A549 (cell line): ENCODE measurements around the gene WDR5B.
"Not testable (repeated sequence)": the region's sequence is repeated elsewhere in the genome, so short reads cannot be mapped to it uniquely, and the experiment has no call there.

ENCODE experiments used
- ESRRA ChIP-seq: fragments of 150-350 bp; IDR thresholded peaks from 2 replicates; pipeline ENCODE4 v1.6.1; 2014; ENCODE audit warnings: mild to moderate bottlenecking, low read length, borderline replicate concordance
- MYC ChIP-seq: IDR thresholded peaks from 2 replicates; pipeline ENCODE4 v1.6.1; 2012; ENCODE audit warnings: mild to moderate bottlenecking, inconsistent platforms, low read length, improper control_type of control experiment, borderline replicate concordance
- NPAS2 ChIP-seq: fragments of 250-450 bp; sonication (Bioruptor Pico); IDR thresholded peaks from 2 replicates; pipeline ENCODE4 v1.8.0; 2022; ENCODE audit warnings: mild to moderate bottlenecking, moderate library complexity, borderline replicate concordance
- PHF8 ChIP-seq: fragments of 200-600 bp; sonication (generic); IDR thresholded peaks from 2 replicates; pipeline ENCODE4 v1.6.1; 2016; ENCODE audit warnings: low read depth, mild to moderate bottlenecking, antibody characterized with exemption, moderate library complexity, borderline replicate concordance
- RFX5 ChIP-seq: fragments of 450-650 bp; IDR thresholded peaks from 2 replicates; pipeline ENCODE4 v1.7.1; 2014; ENCODE audit warnings: antibody characterized with exemption, mild to moderate bottlenecking, moderate library complexity
- RNF2 ChIP-seq: fragments of 200-600 bp; sonication (generic); IDR thresholded peaks from 2 replicates; pipeline ENCODE4 v1.6.1; 2016; ENCODE audit warnings: low read depth, mild to moderate bottlenecking, antibody characterized with exemption, moderate library complexity, borderline replicate concordance
- TF ChIP-seq, protein P1 (sequence below): fragments of >200 bp; sonication (Bioruptor Twin); formaldehyde crosslinking; IDR thresholded peaks from 3 replicates; pipeline ENCODE4 v1.5.1; 2016
- TF ChIP-seq, protein P2 (sequence below): IDR thresholded peaks from 2 replicates; pipeline ENCODE4 v1.6.1; 2012

DNA sequence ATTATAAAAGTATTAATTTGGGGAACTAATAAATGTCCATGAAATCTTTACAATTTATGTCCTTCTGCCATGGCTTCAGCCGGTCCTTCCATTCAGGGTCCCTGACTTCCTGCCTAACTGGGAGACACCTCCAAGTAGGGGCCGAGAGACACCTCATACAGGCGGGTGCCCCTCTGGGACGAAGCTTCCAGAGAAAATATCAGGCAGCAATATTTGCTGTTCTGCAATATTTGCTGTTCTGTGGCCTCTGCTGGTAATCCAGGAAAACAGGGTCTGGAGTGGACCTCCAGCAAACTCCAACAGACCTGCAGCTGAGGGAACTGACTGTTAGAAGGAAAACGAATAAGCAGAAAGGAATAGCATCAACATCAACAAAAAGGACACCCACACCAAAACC is 28.6 kb upstream of the WDR5B start:
- TF ChIP-seq, protein P1, sequence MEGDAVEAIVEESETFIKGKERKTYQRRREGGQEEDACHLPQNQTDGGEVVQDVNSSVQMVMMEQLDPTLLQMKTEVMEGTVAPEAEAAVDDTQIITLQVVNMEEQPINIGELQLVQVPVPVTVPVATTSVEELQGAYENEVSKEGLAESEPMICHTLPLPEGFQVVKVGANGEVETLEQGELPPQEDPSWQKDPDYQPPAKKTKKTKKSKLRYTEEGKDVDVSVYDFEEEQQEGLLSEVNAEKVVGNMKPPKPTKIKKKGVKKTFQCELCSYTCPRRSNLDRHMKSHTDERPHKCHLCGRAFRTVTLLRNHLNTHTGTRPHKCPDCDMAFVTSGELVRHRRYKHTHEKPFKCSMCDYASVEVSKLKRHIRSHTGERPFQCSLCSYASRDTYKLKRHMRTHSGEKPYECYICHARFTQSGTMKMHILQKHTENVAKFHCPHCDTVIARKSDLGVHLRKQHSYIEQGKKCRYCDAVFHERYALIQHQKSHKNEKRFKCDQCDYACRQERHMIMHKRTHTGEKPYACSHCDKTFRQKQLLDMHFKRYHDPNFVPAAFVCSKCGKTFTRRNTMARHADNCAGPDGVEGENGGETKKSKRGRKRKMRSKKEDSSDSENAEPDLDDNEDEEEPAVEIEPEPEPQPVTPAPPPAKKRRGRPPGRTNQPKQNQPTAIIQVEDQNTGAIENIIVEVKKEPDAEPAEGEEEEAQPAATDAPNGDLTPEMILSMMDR: not testable (repeated sequence)
- not testable (repeated sequence) for TF ChIP-seq RNF2; ESRRA; NPAS2 (CRISPR knock-in tag); PHF8; RFX5; MYC
- TF ChIP-seq, protein P2, sequence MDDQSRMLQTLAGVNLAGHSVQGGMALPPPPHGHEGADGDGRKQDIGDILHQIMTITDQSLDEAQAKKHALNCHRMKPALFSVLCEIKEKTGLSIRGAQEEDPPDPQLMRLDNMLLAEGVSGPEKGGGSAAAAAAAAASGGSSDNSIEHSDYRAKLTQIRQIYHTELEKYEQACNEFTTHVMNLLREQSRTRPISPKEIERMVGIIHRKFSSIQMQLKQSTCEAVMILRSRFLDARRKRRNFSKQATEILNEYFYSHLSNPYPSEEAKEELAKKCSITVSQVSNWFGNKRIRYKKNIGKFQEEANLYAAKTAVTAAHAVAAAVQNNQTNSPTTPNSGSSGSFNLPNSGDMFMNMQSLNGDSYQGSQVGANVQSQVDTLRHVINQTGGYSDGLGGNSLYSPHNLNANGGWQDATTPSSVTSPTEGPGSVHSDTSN: not testable (repeated sequence)
